ENCODE results near the gene CEP128. TPM values are rescaled to one million over a fixed set of nuclear protein-coding genes. Genes with fewer than 3 reads are reported as not detected.

The CEP128 gene
- total RNA-seq, 1 experiment from 2014 or later, result 16.4 TPM

GRCh38 chr14:80906336-80906735 lies 35.2 kb downstream of the CEP128 start:
- RAD21 ChIA-PET (ENCODE audit: low non-redundant PET in 1 of 2, low total read pairs in 2 of 2, uncharacterized antibody in 2 of 2, unreplicated experiment in 2 of 2), result no interaction called here
- intact Hi-C loops (cut with micrococcal nuclease), result no loop called here
- Histone ChIP-seq H3K9me3 (ENCODE audit: control insufficient read depth in 1 of 2, insufficient read depth in 1 of 2, low read depth in 1 of 2, low read length in 2 of 2) (no peaks in the 10 kb centered on the region), H3K36me3 (ENCODE audit: control insufficient read depth in 1 of 2, insufficient read depth in 2 of 2, low read length in 2 of 2) (no peaks in the 10 kb centered on the region), H2AFZ (ENCODE audit: low read depth, low read length, poor library complexity, severe bottlenecking) (no peak overlapping the region), H4K20me1 (ENCODE audit: insufficient read depth) (no peaks in the 10 kb centered on the region), H3K27ac (ENCODE audit: low read depth, low read length) (no peak overlapping the region), H3K9ac (ENCODE audit: low read length) (no peak overlapping the region), H3K4me3 (replicated peaks in 1 of 2; ENCODE audit: low read depth in 1 of 2, low read length in 2 of 2) (no peak overlapping the region), H3K4me1 (ENCODE audit: control insufficient read depth in 1 of 2, insufficient read depth in 2 of 2, low read length in 2 of 2) (peaks cover 0 to under 1% of the 10 kb centered on the region in 2 experiments; a peak in 1 of 4 replicates), H3K9me2 (ENCODE audit: insufficient read depth) (no peaks in the 10 kb centered on the region), H3K79me2 (ENCODE audit: insufficient read depth, low read length) (no peaks in the 10 kb centered on the region), H3K4me2 (ENCODE audit: low read length) (no peak overlapping the region), H3K27me3 (ENCODE audit: insufficient read depth, low read length) (no peaks in the 10 kb centered on the region)
- no TSS peak for BruUV-seq (replicated peaks)
- DNase-seq (ENCODE audit: low read depth, low spot score) (no peak), ATAC-seq (no peak)
- TF ChIP-seq POLR2A (IDR thresholded peaks at IDR 0.05; ENCODE audit: borderline replicate concordance, extremely low read depth, insufficient read depth, insufficient read length) (no peak), CTCF (IDR thresholded peaks at IDR 0.05 in 2 of 3, conservative IDR thresholded peaks at IDR 0.05 in 1 of 3; ENCODE audit: borderline replicate concordance in 1 of 3, insufficient read depth in 1 of 3, low read depth in 2 of 3, low read length in 2 of 3) (no peak), JUND (IDR thresholded peaks at IDR 0.05) (no peak), FOSL1 (IDR thresholded peaks at IDR 0.05; ENCODE audit: low read depth) (no peak), POLR2AphosphoS5 (IDR thresholded peaks at IDR 0.05; ENCODE audit: low read depth, low read length) (no peak), ATF3 (IDR thresholded peaks at IDR 0.05) (no peak), EZH2 (IDR thresholded peaks at IDR 0.05) (no peak), CBX3 (IDR thresholded peaks at IDR 0.05; ENCODE audit: low read depth) (no peak), ELF1 (IDR thresholded peaks at IDR 0.05; ENCODE audit: borderline replicate concordance, low read depth) (no peak), EZH2phosphoT487 (IDR thresholded peaks at IDR 0.05; ENCODE audit: borderline replicate concordance) (no peak), CEBPB (IDR thresholded peaks at IDR 0.05; ENCODE audit: low read depth) (no peak), YY1 (IDR thresholded peaks at IDR 0.05; ENCODE audit: extremely low read depth, insufficient replicate concordance, low read depth, low read length) (no peak), ZBTB33 (IDR thresholded peaks at IDR 0.05; ENCODE audit: extremely low read depth, insufficient replicate concordance, low read length) (no peak), ZFX (IDR thresholded peaks at IDR 0.05) (no peak), RAD21 (IDR thresholded peaks at IDR 0.05; ENCODE audit: low read depth) (no peak), EGR1 (IDR thresholded peaks at IDR 0.05; ENCODE audit: low read depth) (no peak), REST (IDR thresholded peaks at IDR 0.05; ENCODE audit: low read depth) (no peak), ZNF274 (IDR thresholded peaks at IDR 0.05; ENCODE audit: low read depth, low read length) (no peak), SIN3A (IDR thresholded peaks at IDR 0.05; ENCODE audit: low read depth) (no peak)
- CTCF ChIA-PET, result no interaction called here
- POLR2A ChIA-PET, result no interaction called here

Measured in HCT116 (cell line).